ENCODE data around the gene GCDH. TPM values are rescaled to one million over a fixed set of nuclear protein-coding genes. Genes with fewer than 3 reads are reported as not detected.

The GCDH gene
- total and polyA plus RNA-seq, 12 donors = 22.6 to 72.3 (median 45.1) TPM

DNA sequence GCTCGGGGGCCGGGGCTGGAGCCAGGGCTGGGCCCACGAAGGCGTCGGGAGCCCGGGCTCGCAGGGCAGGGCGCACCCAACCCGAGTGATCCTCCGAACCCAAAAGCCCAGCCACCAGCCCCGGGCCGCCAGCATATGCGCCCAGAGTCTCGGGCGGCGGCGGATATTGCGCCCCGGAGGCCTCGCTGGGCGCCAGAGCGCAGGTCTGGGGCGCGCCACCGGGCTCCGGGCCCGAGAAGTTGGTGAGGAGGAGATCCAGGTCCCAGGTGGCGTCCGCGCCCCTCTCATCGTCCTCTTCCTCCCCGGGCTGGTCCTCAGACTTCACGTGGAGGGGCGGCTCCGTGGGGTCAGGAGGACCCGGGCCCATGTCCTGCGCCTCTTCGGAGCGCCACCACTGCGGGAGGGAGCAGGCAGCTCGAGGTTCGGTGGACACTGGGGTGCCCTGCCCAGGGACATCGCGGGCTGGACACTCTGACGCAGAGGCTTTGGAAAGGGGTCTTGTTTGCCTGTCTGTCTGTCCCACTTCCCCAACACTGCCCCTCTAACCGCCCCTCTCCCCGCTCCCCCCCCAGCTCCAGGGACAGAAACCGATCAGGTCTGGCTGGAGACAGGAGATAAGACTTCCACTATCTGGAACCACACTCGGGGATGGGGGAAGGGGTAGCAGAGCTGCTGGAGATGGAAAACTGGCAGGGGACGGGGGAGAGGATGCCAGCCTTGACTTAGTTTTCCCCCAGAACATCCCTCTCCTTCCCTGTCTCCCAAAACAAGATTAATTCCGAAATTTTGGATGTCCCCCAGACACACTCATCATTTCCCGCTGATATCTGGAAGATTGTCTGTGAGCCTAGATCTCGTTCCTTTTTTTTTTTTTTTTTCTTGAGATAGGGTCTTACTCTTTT lies 5.0 kb upstream of the GCDH start:
- intact Hi-C loops (cut with DNase I) = loop anchor here in 4 of 10 donors (2.0 to 10.0 kb wide), 3 partner anchors 75 to 79 kb away; partner anchors contain the start of gene DAND5 (in 2 of the 4)
- H3K4me1 ChIP-seq = peaks cover 7 to 47% (median 19%) of the 10 kb centered on the region in 9 donors
- H3K36me3 ChIP-seq = no peaks in the 10 kb centered on the region
- peak overlapping the region in 9 of 10 donors; percentile 17 to 58 (median 45) for H3K4me3 ChIP-seq
- H3K27me3 ChIP-seq = peaks cover 0 to 45% (median 27%) of the 10 kb centered on the region in 7 donors
- no peak for ATAC-seq
- WGBS, 2 donors = 3 to 4% methylated on average over 46 to 53 of the region's 53 CpGs
- TF ChIP-seq, protein P1, sequence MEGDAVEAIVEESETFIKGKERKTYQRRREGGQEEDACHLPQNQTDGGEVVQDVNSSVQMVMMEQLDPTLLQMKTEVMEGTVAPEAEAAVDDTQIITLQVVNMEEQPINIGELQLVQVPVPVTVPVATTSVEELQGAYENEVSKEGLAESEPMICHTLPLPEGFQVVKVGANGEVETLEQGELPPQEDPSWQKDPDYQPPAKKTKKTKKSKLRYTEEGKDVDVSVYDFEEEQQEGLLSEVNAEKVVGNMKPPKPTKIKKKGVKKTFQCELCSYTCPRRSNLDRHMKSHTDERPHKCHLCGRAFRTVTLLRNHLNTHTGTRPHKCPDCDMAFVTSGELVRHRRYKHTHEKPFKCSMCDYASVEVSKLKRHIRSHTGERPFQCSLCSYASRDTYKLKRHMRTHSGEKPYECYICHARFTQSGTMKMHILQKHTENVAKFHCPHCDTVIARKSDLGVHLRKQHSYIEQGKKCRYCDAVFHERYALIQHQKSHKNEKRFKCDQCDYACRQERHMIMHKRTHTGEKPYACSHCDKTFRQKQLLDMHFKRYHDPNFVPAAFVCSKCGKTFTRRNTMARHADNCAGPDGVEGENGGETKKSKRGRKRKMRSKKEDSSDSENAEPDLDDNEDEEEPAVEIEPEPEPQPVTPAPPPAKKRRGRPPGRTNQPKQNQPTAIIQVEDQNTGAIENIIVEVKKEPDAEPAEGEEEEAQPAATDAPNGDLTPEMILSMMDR (IDR thresholded peaks at IDR 0.05) = peak in 1 of 9 donors; percentile 31
- no peak for DNase-seq
- peak overlapping the region in 1 of 10 donors; percentile 68 for H3K27ac ChIP-seq
- H3K9me3 ChIP-seq = peaks cover 0 to 15% (median 0%) of the 10 kb centered on the region in 11 donors

DNA sequence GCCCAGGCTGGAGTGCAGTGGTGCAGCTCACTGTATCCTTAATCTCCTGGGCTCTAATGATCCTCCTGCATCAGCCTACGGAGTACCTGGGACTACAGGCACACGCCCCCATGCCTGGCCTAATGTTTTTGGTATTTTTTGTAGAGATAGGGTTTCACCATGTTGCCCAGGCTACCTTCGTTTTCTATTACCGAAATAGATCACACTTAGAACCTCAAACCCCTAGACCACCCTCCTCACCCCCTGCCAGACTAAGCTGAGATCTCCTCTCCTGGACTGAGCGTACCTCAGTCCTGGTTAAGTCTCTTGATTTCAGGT lies 4.3 kb upstream of the GCDH start:
- DNase-seq (no peak), ATAC-seq (no peak)
- Histone ChIP-seq H3K4me1 (peaks cover 7 to 51% (median 22%) of the 10 kb centered on the region in 9 donors), H3K27ac (no peak overlapping the region), H3K36me3 (no peaks in the 10 kb centered on the region), H3K4me3 (no peak overlapping the region), H3K27me3 (peaks cover 0 to 45% (median 27%) of the 10 kb centered on the region in 7 donors), H3K9me3 (peaks cover 0 to 15% (median 0%) of the 10 kb centered on the region in 11 donors)
- TF ChIP-seq, protein P1 (IDR thresholded peaks at IDR 0.05) = no peak
- intact Hi-C loops (cut with DNase I) = loop anchor here in 3 of 10 donors (2.0 to 10.0 kb wide), 2 partner anchors 74 to 78 kb away; partner anchors contain the start of gene DAND5 (in 2 of the 3)
- WGBS, 2 donors = 64 to 68% methylated on average over 5 of the region's 5 CpGs

DNA sequence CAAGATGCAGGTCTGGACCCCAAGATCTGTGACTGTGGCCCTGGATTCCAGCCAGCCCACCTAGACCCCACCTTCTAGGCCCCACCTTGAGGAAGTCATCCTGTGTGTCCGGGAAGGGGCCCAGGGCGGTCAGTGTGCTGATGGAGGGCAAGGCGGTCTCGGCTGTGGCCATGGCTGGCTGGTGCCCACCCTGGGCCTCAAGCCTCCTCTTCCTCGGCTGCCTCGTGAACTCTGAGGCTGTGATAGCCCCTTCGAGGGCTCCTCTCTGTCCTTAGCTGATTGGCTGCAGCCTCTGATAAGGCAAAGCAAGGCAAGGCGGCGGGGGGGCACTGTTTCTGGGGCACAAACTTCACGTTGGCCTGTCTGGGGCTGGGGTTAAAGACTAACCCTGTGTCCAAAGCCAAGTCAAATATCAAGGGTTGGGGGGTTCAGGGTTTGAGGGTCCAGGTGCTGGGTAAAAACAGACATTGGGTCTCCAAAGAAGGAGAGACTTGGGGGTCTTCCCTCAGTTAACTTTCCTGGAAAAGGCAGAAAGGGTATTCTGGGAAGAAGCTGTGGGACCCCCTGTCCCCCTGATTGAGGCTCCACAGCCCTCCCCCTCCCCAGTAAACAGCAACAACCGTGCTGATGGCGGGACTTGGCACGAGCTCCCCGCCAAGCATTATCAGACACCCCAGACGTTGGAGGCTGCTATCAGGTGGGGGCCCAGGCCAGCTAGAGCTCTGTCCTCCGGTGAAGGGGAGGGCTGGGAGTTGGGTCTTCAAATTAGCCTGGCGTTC lies 3.8 kb upstream of the GCDH start, which contains the start of gene KLF1:
TSS of gene KLF1 (minus strand) at position 233 of the 779 bp plus-strand sequence. CDS start at position 172, 61 bp downstream.
- peaks cover 0 to 45% (median 27%) of the 10 kb centered on the region in 7 donors for H3K27me3 ChIP-seq
- DNase-seq (no peak), ATAC-seq (no peak)
- no peak within 1 kb of the TSS for H3K27ac ChIP-seq
- intact Hi-C loops (cut with DNase I) = loop anchor here in 3 of 10 donors (2.0 to 10.0 kb wide), 2 partner anchors 74 to 78 kb away; partner anchors contain the start of gene DAND5 (in 2 of the 3)
- TF ChIP-seq, protein P1 (IDR thresholded peaks at IDR 0.05) = no peak
- H3K4me3 ChIP-seq = peak within 1 kb of the TSS in 5 of 10 donors; percentile 34 to 58 (median 46)
- H3K4me1 ChIP-seq = peaks cover 10 to 52% (median 23%) of the 10 kb centered on the region in 9 donors
- WGBS, 2 donors = 52 to 59% methylated on average over 17 of the region's 17 CpGs
- H3K9me3 ChIP-seq = peaks cover 0 to 15% (median 0%) of the 10 kb centered on the region in 11 donors
- H3K36me3 ChIP-seq = no peaks in the 10 kb centered on the region
